C1 segment of cervical spinal cord (tissue), 14 donors: ENCODE data around the gene SLC25A38.
"Not testable (repeated sequence)": the region's sequence is repeated elsewhere in the genome, so short reads cannot be mapped to it uniquely, and the experiment has no call there.

Experiments
- DNase-seq, 14 donors: peaks; one replicate each; lab custom pipeline; 2025; lab: John Stamatoyannopoulos, UW

The SLC25A38 gene, protein sequence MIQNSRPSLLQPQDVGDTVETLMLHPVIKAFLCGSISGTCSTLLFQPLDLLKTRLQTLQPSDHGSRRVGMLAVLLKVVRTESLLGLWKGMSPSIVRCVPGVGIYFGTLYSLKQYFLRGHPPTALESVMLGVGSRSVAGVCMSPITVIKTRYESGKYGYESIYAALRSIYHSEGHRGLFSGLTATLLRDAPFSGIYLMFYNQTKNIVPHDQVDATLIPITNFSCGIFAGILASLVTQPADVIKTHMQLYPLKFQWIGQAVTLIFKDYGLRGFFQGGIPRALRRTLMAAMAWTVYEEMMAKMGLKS

DNA sequence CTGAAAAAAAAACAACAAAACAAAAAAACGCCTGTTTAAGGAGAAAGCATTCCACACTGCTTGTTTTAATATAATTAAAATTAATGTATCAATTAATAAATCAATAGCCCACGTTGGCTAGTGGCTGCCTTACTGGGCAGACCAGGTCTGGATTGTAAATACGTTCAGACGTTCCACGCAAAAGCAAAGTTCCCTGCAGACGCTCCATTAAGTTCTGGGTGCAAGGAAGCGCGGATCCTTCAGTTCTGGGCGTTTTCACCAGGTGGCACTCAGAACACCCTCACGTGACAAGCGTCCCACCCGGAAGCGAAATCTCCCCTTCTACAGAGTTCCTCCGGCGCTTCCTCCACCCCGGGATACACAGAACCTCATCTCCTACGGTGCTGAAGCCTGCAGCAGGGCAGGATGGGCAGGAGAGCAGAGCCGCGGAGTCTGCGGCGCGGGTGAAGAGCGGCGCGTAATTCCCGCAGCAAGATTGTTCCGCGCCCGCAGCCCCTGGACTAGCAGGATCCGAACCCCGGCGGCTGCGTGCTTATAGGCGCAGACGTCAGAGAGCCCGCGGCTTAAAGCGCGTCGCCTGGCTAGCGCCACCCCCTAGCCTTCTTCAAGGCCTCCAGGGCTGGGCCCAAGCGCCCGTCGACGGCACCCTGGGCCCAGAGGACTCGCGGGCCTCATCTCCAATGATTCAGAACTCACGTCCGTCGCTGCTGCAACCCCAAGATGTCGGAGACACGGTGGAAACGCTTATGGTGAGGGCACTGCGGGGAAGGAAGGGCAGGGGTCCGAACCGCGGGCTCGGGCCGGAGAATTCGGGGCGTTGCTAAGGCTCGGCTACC is at the start of gene SLC25A38:
Gene SLC25A38, plus strand, starts transcription at position 326 of the 836 bp plus-strand sequence. Its CDS starts 355 bp downstream, at position 681.
- no peak for DNase-seq

DNA sequence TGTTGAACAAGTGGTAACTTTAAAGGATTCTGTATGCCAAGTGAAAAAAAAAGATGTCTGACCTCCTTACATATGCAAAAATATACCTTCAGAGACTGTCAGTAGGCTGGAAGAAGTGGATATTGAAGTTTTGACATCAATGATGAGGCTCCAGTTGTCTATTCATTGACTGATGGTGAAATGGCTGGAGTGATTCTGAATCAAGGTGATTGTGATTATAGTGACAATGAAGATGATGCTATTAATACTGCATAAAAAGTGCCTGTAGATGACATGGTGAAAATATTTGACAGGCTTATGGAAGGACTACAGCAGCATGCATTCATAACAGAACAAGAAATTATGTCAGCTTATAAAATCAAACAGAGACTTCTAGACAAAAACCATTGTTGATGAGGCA is 49.6 kb upstream of the SLC25A38 start:
- no peak for DNase-seq

DNA sequence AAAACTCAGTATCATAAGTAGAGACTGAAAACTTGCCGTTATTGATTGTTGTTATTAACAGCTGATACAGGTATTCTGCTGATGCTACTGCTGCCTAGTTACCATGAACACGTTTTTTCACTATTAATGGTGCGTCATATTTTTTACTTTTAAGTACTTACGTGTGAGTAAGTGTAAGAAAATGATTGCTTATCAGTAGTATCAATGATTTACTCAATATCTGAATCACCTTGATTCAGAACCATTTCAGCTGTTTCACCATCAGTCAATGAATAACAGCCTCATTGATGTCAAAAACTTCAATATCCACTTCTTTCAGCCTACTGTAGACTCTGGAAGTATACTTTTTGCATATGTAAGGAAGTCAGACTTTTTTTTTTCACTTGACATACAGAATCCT is 49.0 kb upstream of the SLC25A38 start:
- DNase-seq: no peak

DNA sequence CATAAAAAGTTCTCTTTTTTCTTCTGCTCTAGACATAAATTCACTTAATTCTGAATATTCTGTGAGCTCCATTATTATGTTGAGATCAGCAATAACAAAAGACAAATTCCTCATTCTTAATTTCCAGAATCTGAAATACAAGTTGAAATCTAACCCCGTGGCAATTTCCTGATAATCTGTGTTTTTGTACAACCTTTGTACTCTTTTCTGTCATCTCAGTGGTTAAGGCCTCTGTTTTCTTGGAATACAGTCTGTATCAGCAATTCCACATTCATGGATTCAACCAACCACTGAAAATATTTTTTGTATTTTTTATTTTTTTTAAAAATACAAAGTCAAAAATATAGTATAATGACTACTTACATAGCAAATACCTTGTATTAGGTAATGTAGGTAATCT is 45.0 kb upstream of the SLC25A38 start:
- DNase-seq: no peak

DNA sequence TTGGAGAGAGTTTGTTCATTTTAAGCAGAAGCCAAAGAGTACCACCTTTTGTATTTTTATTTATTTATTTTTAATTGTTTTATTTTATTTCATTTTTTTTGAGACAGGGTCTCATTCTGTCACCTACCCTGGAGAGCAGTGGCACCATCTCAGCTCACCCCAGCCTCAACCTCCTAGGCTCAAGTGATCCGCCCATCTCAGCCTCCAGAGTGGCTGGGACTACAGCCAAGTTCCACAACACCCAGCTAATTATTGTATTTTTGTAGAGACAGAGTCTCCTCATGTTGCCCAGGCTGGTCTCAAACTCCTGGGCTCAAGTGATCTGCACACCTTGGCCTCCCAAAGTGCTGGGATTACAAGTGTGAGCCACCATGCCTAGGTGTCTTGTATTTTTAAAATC is 44.1 kb upstream of the SLC25A38 start:
- DNase-seq: no peak

DNA sequence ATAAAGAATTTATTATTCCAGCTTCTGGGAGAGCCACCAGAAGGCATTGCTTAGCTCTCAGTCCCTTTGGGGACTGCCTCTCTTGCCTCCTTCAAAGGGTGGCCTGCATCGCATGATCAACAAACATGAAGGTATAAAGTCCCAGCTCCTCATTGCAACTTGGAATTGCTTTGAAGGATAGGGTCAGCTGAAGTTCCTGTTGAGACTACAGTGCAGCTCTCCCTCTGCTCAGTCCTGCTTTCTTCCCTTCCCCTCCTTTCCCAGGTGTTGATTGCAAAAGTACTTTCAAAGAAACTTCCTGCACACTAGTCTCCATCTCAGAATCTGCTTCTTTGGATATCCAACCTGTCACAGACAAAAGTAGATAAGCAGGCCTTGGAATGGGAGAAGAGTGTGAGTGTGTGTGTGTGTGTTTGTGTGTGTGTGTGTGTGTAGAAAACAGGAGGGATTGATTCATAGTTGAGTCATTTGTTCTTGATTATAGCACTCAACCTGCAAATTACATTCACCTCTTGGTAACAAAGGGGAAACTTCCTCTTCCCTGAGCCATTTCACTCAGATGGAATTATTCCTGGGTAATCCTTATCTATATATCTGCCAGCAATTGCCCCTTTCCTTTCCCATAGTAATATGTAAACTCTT is 40.0 kb upstream of the SLC25A38 start:
- DNase-seq: no peak

DNA sequence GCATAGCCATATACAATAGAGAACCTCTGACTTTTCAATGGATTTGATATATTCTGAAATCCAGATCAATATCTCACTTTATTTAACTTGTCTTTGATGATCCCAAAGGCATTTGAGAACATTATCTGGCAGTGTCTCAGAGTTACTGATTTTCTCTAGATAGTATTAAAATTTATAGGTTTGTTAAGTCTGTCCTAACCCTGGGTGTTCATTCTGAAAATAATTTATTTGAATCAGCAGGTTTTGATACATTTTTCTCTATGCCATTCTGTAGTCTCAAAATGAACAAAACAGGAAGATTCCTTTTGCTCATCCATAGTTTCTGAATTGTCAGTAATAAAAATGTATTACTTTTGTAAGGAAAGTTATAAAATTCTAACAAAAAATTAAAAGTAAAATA is 39.4 kb upstream of the SLC25A38 start:
- no peak for DNase-seq

DNA sequence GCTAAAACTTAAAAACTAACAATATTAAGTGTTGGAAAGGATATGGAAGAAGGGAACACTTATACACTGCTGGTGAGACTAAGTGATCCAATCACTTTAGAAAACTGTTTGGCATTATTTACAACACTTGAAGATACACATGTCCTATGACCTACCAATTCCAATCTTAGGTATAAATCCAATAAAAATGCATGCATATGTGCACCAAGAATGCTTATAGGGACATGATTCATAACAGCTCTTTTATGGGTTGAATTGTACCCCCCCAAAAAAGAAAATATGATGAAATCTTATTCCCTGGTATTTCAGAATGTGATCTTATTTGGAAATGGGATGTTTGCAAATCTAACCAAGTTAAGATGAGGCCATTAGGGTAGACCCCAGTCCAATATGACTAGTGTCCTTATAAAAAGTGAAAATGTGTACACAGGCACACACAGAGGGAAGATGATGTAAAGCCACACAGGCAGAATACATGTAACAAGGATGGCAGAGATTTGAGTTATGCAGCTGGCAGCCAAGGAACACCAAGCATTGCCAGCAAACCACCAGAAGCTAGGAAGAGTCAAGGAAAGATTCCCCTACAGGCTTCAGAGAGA is 38.3 kb upstream of the SLC25A38 start:
- DNase-seq: no peak

DNA sequence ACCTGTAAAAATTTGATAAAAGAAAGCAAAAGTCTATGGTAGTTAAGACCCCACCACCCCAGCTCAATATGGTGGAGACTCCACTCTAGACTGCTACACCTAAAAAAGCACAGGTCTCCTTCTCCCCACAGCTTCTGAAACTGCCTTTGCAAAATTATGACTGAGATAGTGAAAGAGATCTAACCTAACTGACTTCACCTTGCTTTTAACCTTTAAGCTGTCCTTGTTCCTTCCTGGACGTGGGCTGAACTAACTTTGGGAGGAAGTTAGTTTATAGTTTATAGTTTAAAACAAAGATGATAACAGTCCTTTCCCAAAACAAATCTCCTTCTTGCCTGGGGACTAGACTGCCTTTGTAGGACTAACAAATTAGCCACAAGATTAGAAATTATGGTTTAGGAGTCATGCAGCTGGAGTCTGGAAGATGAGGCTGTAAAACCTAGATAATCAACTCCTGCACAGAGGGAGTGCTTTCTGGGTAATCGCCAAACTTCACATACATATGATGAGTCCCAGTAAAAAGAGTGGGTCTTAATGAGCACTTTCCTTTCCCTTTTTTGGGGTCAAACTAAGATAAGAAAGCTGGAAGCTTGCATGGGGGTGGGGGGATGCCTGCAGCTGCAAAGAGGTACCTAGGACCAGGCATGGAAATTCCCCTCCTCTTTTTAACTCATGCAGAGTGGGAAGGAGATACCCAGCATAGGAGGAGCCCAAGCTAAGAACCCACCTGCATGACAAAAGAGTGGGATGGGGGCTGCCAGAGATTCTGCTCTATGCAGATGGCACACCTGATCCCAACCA is 36.2 kb upstream of the SLC25A38 start:
- DNase-seq: no peak

DNA sequence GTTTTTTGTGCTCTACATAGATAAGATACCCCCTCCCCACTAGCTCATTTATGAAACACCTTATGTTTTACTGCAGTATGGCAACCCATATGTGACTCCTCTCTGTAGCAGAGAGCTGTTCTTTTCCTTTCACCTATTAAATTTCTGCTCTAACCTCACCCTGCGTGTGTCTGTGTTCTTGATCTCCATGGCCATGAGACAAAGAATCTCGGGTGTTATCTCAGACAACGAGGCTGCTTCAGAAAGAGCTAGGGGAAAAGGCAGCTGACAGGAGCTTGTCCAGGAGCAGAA is 35.6 kb upstream of the SLC25A38 start:
- no peak for DNase-seq

DNA sequence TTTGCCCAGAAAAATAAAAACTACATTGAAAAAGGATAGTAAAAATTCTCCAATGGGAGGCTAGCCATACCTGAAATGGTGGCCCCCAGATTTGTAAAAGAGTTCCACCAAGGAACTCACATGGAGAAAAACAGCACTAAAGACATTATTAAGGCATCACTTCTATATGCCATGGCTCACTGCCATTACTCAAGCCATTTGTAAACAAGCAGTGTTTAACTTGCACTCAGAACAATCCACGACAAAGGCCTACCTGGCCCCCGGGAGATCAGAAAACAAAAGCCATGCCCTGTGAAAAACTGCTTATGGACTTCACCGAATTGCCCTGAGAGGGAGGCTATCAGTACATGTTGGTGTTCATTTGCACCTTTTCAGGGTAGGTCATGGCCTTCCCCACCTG is 34.1 kb upstream of the SLC25A38 start:
- DNase-seq: no peak

DNA sequence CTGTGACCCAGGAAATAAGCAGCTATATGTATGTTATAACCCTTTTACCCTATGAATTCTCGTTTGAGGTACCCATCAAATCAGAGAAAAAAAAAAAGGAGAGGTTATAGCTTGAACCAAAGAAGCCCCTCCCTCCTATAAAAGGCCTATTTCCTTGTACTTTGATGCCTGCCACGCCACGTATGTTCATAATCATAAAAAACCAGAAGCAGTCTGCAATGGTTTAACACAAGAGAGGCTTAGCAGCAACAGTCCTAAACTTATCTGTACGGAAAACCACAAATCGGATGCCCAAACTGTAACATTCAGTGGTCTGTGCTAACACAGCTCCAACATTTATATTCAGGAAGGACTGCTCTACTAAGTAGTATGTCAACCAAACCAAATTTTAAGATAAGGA is 32.5 kb upstream of the SLC25A38 start:
- no peak for DNase-seq

DNA sequence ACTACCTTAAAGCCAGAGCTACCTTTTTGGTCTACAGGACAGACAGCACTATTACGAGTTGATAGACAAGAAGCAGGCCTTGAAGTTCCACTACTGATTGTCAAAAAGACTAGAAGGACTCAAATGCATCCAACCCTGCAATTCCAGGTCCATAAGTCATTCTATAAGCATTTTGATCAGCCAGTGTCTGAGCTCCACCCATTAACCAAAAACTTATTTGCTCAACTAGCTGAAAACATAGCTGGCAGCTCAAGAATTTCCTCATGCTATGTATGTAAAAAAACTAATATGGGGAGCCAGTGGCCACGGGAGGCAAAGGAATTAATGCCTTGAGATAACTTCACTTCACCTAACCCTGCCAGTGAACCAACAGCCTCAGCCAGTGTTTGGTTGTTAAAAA is 32.0 kb upstream of the SLC25A38 start:
- not testable (repeated sequence) for DNase-seq

DNA sequence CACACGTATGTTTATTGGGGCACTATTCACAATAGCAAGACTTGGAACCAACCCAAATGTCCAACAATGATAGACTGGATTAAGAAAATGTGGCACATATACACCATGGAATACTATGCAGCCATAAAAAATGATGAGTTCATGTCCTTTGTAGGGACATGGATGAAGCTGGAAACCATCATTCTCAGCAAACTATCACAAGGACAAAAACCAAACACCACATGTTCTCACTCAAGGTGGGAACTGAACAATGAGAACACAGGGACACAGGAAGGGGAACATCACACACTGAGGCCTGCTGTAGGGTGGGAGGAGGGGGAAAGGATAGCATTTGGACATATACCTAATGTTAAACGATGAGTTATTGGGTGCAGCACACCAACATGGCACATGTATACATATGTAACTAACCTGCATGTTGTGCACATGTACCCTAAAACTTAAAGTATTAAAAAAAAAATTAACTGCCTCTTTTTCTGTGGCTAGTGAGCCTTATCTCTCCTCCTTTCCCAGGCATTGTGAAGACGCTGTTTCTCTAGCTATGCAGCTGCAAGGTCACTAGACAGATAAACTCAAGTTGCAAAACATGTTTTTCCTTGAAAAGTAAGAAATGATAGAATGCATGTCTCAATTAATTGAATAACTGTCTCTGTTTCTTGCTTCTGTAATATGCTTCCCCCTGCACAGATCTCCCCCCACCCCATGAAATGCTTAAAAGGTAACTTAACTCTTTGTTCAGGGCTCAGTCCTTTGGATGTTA is 29.8 kb upstream of the SLC25A38 start:
- not testable (repeated sequence) for DNase-seq

DNA sequence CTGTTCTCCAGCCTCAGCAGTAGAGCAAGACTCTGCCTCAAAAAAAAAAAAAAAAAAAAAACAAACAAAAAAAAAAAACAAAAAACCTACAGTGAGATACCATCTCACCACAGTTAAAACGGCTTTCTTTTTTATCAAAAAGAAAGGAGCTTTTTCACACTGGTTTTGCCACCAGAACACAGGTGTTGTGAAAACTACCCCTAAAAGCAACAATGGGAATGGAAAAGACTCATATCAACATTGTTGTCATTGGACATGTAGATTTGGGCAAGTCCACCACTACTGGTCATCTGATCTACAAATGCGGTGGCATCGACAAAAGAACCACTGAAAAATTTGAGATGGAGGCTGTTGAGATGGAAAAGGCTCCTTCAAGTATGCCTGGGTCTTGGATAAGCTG is 24.8 kb upstream of the SLC25A38 start:
- no peak for DNase-seq

DNA sequence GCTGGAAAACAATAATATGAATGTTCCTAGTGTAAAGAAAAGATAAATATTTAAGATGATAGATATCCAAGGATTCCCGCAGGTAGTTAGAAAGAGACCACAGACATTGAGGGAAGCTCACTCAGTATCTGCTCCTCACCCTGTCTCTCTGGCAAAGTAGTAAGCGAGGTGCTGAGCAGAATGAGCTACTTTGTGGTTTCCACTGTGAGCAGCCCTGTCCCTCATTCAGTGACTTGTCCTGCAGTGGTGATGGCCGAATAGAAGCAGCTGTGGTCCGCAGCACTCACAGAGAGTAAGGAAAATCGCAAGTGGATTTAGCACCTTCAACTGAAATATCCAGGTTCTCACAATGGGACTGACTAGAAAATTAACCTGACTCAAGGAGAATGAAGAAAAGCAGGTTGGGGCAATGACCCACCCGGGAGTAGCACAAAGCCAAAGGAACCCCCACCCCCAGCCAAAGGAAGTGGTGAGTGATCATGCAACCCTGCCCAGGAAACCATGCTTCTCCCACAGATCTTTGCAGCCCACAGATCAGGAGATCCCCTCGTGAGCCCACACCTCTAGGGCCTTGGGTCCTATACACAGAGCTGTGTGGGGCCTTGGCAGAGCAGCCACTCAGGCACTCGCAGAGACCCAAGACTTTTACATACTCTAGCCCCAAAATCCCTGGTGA is 21.8 kb upstream of the SLC25A38 start:
- no peak for DNase-seq

DNA sequence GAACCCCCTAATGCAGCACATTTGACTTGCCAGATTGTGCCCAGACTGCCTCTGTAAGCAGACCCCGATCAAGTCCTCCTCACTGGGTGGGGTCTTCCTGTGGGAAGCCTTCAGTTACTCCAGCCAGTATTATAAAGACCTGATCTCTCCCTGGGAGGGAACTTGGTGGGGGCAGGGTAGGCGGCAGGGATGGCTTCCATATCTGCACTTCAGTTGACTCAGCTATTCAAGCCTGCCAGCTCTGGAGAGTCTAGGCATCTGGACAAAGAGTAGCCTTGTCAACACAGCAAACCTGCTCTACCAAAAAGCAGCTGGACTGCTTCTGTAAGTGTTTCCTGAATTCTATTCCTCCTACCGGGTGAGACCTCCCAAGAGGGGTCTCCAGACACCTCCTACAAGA is 21.0 kb upstream of the SLC25A38 start:
- no peak for DNase-seq

DNA sequence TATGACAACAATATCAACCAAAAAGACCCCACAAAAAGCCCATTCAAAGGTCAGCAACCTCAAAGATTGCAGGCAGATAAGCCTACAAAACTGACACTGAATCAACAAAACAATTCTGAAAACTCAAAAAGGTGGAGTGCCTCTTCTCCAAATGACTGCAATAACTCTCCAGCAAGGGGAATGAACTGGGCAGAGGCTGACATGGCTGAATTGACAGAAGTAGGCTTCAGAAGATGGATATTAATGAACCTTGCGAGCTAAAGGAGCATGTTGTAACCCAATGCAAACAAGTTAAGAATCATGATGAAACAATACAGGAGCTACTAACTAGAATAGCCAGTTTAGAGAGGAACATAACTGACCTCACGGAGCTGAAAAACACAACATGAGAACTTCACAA is 20.4 kb upstream of the SLC25A38 start:
- no peak for DNase-seq

DNA sequence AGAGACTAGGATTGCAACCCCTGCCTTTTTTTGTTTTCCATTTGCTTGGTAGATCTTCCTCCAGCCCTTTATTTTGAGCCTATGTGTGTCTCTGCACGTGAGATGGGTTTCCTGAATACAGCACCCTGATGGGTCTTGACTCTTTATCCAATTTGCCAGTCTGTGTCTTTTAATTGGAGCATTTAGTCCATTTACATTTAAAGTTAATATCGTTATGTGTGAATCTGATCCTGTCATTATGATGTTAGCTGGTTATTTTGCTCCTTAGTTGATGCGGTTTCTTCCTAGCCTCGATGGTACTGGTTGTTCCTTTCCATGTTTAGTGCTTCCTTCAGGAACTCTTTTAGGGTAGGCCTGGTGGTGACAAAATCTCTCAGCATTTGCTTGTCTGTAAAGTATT is 12.7 kb upstream of the SLC25A38 start:
- DNase-seq: not testable (repeated sequence)

DNA sequence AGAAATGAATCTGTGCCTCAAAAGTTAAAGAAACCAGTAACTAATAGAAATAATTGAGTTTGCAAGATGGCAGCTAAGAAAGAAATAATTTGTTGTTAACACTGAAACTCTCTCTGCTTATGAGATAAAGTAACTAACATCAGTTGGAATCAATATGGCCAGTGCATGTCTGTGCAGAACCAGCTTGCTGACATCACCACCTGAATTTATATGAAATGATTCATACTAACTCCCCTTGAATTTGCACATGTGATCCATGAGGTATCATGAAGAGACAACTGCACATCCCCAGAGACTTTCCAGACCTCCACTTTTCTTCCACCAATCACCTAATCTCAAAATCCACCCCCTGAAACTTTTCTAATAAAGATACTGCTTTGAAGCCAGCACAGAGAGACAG is 10.3 kb upstream of the SLC25A38 start:
- DNase-seq: no peak
